CD14-positive monocyte (primary cell): Measurements from ENCODE around the gene MST1. TPM values are rescaled to one million over a fixed set of nuclear protein-coding genes. Genes with fewer than 3 reads are reported as not detected.

ENCODE experiments used
- DNase-seq, 3 donors: peaks; one replicate each; pipeline ENCODE4 v3.0.0-alpha.2; 2011 to 2022
- H2AFZ ChIP-seq: 2 replicates; pipeline ENCODE4 v1.6.0; 2012; ENCODE audit warnings: mild to moderate bottlenecking, low read depth, low read length, inconsistent platforms; ENCODE audit not compliant: insufficient read depth, poor library complexity, severe bottlenecking
- H3K27ac ChIP-seq, 2 donors: 1 replicate in 1 of 2; 2 replicates in 1 of 2; pipeline ENCODE4 v1.5.1; 2012 to 2013; ENCODE audit warnings: low read length in 2 of 2, control low read depth in 1 of 2, inconsistent platforms in 1 of 2, low read depth in 1 of 2, mild to moderate bottlenecking in 1 of 2
- H3K27me3 ChIP-seq, 2 donors: one replicate each; pipeline versions ENCODE4 v1.6.0 to v1.6.1; 2011 to 2013; ENCODE audit warnings: low read length in 2 of 2; ENCODE audit not compliant: control insufficient read depth in 2 of 2, insufficient read depth in 2 of 2
- H3K36me3 ChIP-seq, 2 donors: replicated peaks in 1 of 2; 1 replicate in 1 of 2; 2 replicates in 1 of 2; pipeline versions ENCODE4 v1.5.1 to v1.6.1; 2012 to 2013; ENCODE audit warnings: low read length in 2 of 2, control low read depth in 1 of 2, inconsistent platforms in 1 of 2, mild to moderate bottlenecking in 1 of 2; ENCODE audit not compliant: insufficient read depth in 2 of 2, control insufficient read depth in 1 of 2
- H3K4me1 ChIP-seq, 2 donors: 1 replicate in 1 of 2; 2 replicates in 1 of 2; pipeline versions ENCODE4 v1.5.1 to v1.6.1; 2012 to 2013; ENCODE audit warnings: low read length in 2 of 2, control low read depth in 1 of 2, inconsistent platforms in 1 of 2, mild to moderate bottlenecking in 1 of 2, moderate library complexity in 1 of 2; ENCODE audit not compliant: insufficient read depth in 2 of 2, control insufficient read depth in 1 of 2
- H3K4me2 ChIP-seq: replicated peaks from 2 replicates; pipeline ENCODE3; 2012; ENCODE audit warnings: low read length, moderate library complexity, mild to moderate bottlenecking; ENCODE audit not compliant: poor library complexity, severe bottlenecking; ENCODE audit errors: extremely low read depth
- H3K4me3 ChIP-seq, 3 experiments: fragments of 200-600 bp in 1 of 3; sonication (generic) in 1 of 3; replicated peaks in 1 of 3; 1 replicate in 2 of 3; 2 replicates in 1 of 3; pipeline ENCODE4 v1.5.1; 2011 to 2013; ENCODE audit warnings: low read length in 3 of 3, mild to moderate bottlenecking in 3 of 3, control low read depth in 2 of 3, low read depth in 2 of 3, inconsistent platforms in 1 of 3, moderate library complexity in 1 of 3
- H3K79me2 ChIP-seq: 2 replicates; pipeline ENCODE4 v1.6.0; 2012; ENCODE audit warnings: mild to moderate bottlenecking, control low read depth, inconsistent platforms, low read length, moderate library complexity; ENCODE audit not compliant: insufficient read depth
- H3K9ac ChIP-seq: 2 replicates; pipeline ENCODE4 v1.6.0; 2017; ENCODE audit warnings: low read length, mild to moderate bottlenecking; ENCODE audit not compliant: insufficient read depth, poor library complexity, severe bottlenecking
- H3K9me3 ChIP-seq, 2 donors: replicated peaks in 1 of 2; 1 replicate in 1 of 2; 2 replicates in 1 of 2; pipeline versions ENCODE4 v1.5.1 to v1.6.1; 2012 to 2013; ENCODE audit warnings: low read length in 2 of 2, control low read depth in 1 of 2; ENCODE audit not compliant: control insufficient read depth in 1 of 2, insufficient read depth in 1 of 2
- H4K20me1 ChIP-seq: 2 replicates; pipeline ENCODE4 v1.6.0; 2012; ENCODE audit warnings: mild to moderate bottlenecking, low read length, control low read depth, moderate library complexity; ENCODE audit not compliant: insufficient read depth
- H3K27ac Mint-ChIP-seq, 7 donors: one replicate each; pipeline ENCODE4 v1.8.0; 2020; ENCODE audit warnings: mild to moderate bottlenecking in 7 of 7, mixed read lengths in 7 of 7, moderate library complexity in 6 of 7, inconsistent platforms in 2 of 7
- H3K27me3 Mint-ChIP-seq, 3 donors: one replicate each; pipeline ENCODE4 v1.8.0; 2021 to 2022; ENCODE audit warnings: low read depth in 3 of 3, mild to moderate bottlenecking in 3 of 3, mixed read lengths in 3 of 3, moderate library complexity in 3 of 3, inconsistent platforms in 1 of 3
- H3K36me3 Mint-ChIP-seq, 2 donors: one replicate each; pipeline ENCODE4 v1.8.0; 2020; ENCODE audit warnings: mixed read lengths in 2 of 2, inconsistent platforms in 1 of 2, mild to moderate bottlenecking in 1 of 2
- H3K4me1 Mint-ChIP-seq: one replicate; pipeline ENCODE4 v1.8.0; 2020; ENCODE audit warnings: mild to moderate bottlenecking, mixed read lengths
- H3K4me3 Mint-ChIP-seq, 2 donors: one replicate each; pipeline ENCODE4 v1.8.0; 2020; ENCODE audit warnings: mild to moderate bottlenecking in 2 of 2, mixed read lengths in 2 of 2, moderate library complexity in 1 of 2
- H3K9me3 Mint-ChIP-seq, 7 donors: one replicate each; pipeline ENCODE4 v1.8.0; 2020 to 2022; ENCODE audit warnings: mixed read lengths in 7 of 7, mild to moderate bottlenecking in 6 of 7, moderate library complexity in 6 of 7, inconsistent platforms in 2 of 7
- WGBS: methylation state at CpG from one replicate; pipeline ENCODE4 v1.1.5; 2013; ENCODE audit warnings: missing lambda C conversion rate; ENCODE audit not compliant: insufficient coverage; 5-methylcytosine and 5-hydroxymethylcytosine counted together
- intact Hi-C, 2 donors: fragments of 100-400 bp; cut with micrococcal nuclease; formaldehyde crosslinking; loops; one replicate each; pipeline versions ENCODE4 v1.15.0 to v1.15.1; 2023
- polyA plus RNA-seq, 3 donors: library from polyadenylated mRNA; depleted of rRNA in 1 of 3; unstranded in 2 of 3; stranded (reverse) in 1 of 3; fragments of 300-500 nt in 2 of 3; fragments of >200 nt in 1 of 3; fragmentation: Illumina TruSeq in 2 of 3; gene quantifications; 1 replicate in 2 of 3; 2 replicates in 1 of 3; pipeline ENCODE4 v1.2.3, GENCODE V29; 2012 to 2021
- TF ChIP-seq, protein P1 (sequence below): fragments of 200-600 bp; IDR thresholded peaks from one replicate; pipeline ENCODE4 v1.8.0; 2022; ENCODE audit warnings: antibody characterized with exemption, mild to moderate bottlenecking

The MST1 gene
- polyA plus RNA-seq, 3 donors = 0.28 to 17.8 TPM; not detected in 1

DNA sequence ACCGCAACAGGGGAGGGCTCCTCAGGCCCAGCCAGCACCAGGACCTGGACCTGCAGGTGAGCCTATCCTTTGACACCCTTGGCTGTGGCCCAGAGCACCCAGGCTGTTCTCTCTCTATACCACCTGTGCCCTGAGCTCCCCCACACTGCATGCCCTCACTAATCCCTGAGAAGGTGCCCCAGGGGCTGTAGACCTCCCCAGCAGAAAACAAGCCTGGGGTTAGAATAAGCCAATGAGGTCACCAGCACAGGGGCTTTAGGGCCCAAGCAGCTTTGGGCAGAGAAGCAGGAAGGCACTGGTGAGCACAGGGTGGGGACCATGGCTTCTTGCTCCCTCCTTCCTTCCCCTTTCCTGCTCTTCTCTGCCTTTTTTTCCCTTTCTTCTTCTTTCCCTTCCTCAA lies 25.4 kb downstream of the MST1 start:
- TF ChIP-seq, protein P1, sequence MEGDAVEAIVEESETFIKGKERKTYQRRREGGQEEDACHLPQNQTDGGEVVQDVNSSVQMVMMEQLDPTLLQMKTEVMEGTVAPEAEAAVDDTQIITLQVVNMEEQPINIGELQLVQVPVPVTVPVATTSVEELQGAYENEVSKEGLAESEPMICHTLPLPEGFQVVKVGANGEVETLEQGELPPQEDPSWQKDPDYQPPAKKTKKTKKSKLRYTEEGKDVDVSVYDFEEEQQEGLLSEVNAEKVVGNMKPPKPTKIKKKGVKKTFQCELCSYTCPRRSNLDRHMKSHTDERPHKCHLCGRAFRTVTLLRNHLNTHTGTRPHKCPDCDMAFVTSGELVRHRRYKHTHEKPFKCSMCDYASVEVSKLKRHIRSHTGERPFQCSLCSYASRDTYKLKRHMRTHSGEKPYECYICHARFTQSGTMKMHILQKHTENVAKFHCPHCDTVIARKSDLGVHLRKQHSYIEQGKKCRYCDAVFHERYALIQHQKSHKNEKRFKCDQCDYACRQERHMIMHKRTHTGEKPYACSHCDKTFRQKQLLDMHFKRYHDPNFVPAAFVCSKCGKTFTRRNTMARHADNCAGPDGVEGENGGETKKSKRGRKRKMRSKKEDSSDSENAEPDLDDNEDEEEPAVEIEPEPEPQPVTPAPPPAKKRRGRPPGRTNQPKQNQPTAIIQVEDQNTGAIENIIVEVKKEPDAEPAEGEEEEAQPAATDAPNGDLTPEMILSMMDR = no peak
- 100% methylated on average over 1 of the region's 1 CpG for WGBS
- peaks cover 11% of the 10 kb centered on the region for H3K4me1 Mint-ChIP-seq
- Histone ChIP-seq H3K4me1 (peaks cover 0 to 8% of the 10 kb centered on the region in 2 donors), H4K20me1 (no peaks in the 10 kb centered on the region), H3K9ac (no peak overlapping the region), H3K27me3 (no peaks in the 10 kb centered on the region), H2AFZ (no peak overlapping the region), H3K9me3 (no peaks in the 10 kb centered on the region), H3K4me3 (no peak overlapping the region), H3K27ac (no peak overlapping the region), H3K36me3 (no peaks in the 10 kb centered on the region), H3K4me2 (no peak overlapping the region), H3K79me2 (no peaks in the 10 kb centered on the region)
- no peak for DNase-seq
- intact Hi-C loops = no loop called here
- no peaks in the 10 kb centered on the region for H3K9me3 Mint-ChIP-seq
- H3K4me3 Mint-ChIP-seq = no peak overlapping the region
- peak overlapping the region in 1 of 7 donors; percentile 51 for H3K27ac Mint-ChIP-seq
- peaks cover 3 to 8% (median 6%) of the 10 kb centered on the region in 3 donors for H3K27me3 Mint-ChIP-seq
- H3K36me3 Mint-ChIP-seq = no peaks in the 10 kb centered on the region

- Histone ChIP-seq H3K36me3 (no peaks in the 10 kb centered on the region), H3K9ac (no peak overlapping the region), H3K9me3 (no peaks in the 10 kb centered on the region), H3K4me3 (no peak overlapping the region), H3K4me2 (no peak overlapping the region), H3K27me3 (no peaks in the 10 kb centered on the region), H2AFZ (no peak overlapping the region), H4K20me1 (no peaks in the 10 kb centered on the region), H3K4me1 (peaks cover 0 to 8% of the 10 kb centered on the region in 2 donors), H3K27ac (no peak overlapping the region), H3K79me2 (no peaks in the 10 kb centered on the region)
- TF ChIP-seq, protein P1 = no peak
- Mint-ChIP-seq H3K4me1 (peaks cover 11% of the 10 kb centered on the region), H3K27ac (no peak overlapping the region), H3K36me3 (no peaks in the 10 kb centered on the region), H3K27me3 (peaks cover 4 to 8% (median 6%) of the 10 kb centered on the region in 3 donors), H3K4me3 (no peak overlapping the region), H3K9me3 (no peaks in the 10 kb centered on the region)
- 97% methylated on average over 34 of the region's 34 CpGs for WGBS
- DNase-seq = no peak
- intact Hi-C loops = no loop called here
These were observed 26.4 kb downstream of the MST1 start for GRCh38 chr3:49662720-49663413.
